ENCODE results near the gene PSMC3IP. TPM values are rescaled to one million over a fixed set of nuclear protein-coding genes. Genes with fewer than 3 reads are reported as not detected.

Gene PSMC3IP
- total and polyA plus RNA-seq, 8 donors = 0.89 to 6.5 (median 4.2) TPM; not detected in 2

DNA sequence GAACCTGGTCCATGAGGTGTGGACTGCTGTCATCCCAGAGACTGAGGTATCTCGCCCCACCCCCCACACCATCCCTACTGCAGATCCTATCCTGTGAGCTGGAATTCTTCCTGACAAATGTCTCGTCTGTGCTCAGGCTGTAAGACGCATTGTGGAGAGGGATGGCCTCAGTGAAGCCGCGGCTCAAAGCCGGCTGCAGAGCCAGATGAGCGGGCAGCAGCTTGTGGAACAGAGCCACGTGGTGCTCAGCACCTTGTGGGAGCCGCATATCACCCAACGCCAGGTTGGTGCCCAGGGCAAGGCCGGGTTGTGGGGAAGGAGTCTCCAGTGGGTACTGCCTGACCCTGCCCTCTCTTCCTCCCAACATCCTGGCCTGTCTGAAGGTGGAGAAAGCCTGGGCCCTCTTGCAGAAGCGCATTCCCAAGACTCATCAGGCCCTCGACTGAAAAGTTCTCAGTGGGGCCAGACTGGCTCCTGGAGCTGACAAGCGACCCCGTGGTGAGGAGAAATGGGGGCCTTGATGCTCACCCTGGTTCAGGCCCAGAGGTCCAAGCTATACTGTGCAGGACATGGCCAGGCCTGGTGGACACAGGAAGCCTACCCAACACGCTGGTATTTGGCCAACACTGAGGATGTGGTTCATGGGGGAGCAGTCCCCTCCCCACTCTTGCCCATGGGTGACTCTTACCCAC is 11.9 kb downstream of the PSMC3IP start:
- H3K4me3 ChIP-seq = peak overlapping the region in 1 of 4 donors; percentile 91
- 87 to 93% (median 90%) methylated on average over 12 to 16 of the region's 16 CpGs for WGBS, 5 donors
- no peak for DNase-seq
- H3K4me1 ChIP-seq = peaks cover 55 to 83% (median 81%) of the 10 kb centered on the region in 4 donors
- H3K9me3 ChIP-seq = no peaks in the 10 kb centered on the region
- peak overlapping the region; percentile 89 to 99 (median 97) for H3K27ac ChIP-seq
- no peaks in the 10 kb centered on the region for H3K27me3 ChIP-seq
- peaks cover 44 to 53% (median 47%) of the 10 kb centered on the region in 4 donors for H3K36me3 ChIP-seq
- TF ChIP-seq POLR2A (IDR thresholded peaks at IDR 0.05) = no peak
- TF ChIP-seq EP300 (IDR thresholded peaks at IDR 0.05) = no peak
- no peak for TF ChIP-seq POLR2AphosphoS5 (IDR thresholded peaks at IDR 0.05)
- TF ChIP-seq, protein P1, sequence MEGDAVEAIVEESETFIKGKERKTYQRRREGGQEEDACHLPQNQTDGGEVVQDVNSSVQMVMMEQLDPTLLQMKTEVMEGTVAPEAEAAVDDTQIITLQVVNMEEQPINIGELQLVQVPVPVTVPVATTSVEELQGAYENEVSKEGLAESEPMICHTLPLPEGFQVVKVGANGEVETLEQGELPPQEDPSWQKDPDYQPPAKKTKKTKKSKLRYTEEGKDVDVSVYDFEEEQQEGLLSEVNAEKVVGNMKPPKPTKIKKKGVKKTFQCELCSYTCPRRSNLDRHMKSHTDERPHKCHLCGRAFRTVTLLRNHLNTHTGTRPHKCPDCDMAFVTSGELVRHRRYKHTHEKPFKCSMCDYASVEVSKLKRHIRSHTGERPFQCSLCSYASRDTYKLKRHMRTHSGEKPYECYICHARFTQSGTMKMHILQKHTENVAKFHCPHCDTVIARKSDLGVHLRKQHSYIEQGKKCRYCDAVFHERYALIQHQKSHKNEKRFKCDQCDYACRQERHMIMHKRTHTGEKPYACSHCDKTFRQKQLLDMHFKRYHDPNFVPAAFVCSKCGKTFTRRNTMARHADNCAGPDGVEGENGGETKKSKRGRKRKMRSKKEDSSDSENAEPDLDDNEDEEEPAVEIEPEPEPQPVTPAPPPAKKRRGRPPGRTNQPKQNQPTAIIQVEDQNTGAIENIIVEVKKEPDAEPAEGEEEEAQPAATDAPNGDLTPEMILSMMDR (IDR thresholded peaks at IDR 0.05) = no peak
- intact Hi-C loops (cut with DNase I; ENCODE audit: low total_unique reads) = no loop called here

DNA sequence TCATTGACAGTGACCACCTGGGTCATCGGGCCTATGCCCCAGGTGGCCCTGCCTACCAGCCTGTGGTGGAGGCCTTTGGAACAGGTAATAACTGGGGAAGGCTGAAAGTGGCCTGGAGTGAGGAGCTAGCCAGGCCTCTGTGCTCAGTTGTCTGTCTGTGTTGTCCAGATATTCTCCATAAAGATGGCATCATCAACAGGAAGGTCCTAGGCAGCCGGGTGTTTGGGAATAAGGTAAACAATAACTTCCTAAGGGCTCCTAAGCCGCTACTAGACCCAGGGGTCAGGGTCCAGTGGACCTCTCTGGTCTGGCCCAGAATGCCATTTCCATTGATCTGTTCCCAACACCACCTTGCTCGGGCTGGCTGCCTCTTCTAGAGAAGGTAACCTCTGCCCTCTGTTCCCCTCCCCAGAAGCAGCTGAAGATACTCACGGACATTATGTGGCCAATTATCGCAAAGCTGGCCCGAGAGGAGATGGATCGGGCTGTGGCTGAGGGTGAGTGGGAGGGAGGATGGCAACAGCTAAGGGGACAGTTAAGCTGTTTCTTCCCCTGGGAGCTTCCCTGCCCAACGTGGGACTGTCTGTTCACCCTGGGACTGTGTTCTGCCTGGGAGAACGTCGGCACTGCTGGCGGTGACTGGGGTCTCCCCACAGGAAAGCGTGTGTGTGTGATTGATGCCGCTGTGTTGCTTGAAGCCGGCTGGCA is 12.6 kb downstream of the PSMC3IP start:
- 86 to 91% (median 88%) methylated on average over 14 to 15 of the region's 15 CpGs for WGBS, 5 donors
- no peaks in the 10 kb centered on the region for H3K27me3 ChIP-seq
- H3K9me3 ChIP-seq = no peaks in the 10 kb centered on the region
- TF ChIP-seq EP300 (IDR thresholded peaks at IDR 0.05) (no peak), POLR2AphosphoS5 (IDR thresholded peaks at IDR 0.05) (no peak), POLR2A (IDR thresholded peaks at IDR 0.05) (no peak)
- TF ChIP-seq, protein P1 (IDR thresholded peaks at IDR 0.05) = no peak
- DNase-seq = no peak
- H3K27ac ChIP-seq = peak overlapping the region; percentile 47 to 97 (median 91)
- no peak overlapping the region for H3K4me3 ChIP-seq
- intact Hi-C loops (cut with DNase I; ENCODE audit: low total_unique reads) = no loop called here
- peaks cover 39 to 46% (median 40%) of the 10 kb centered on the region in 4 donors for H3K36me3 ChIP-seq
- peaks cover 55 to 80% (median 75%) of the 10 kb centered on the region in 4 donors for H3K4me1 ChIP-seq

DNA sequence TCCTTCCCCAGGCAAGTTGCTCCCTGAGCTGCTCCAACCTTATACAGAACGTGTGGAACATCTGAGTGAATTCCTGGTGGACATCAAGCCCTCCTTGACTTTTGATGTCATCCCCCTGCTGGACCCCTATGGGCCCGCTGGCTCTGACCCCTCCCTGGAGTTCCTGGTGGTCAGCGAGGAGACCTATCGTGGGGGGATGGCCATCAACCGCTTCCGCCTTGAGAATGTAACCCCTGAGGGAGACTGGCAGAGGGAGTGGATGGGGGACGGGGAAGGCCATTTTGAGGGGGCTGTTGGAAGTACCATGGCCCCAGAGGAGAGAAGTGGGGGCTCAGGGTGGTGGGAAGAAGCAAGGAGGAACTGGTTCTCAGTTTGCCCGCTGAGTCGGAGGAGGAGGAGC is 13.6 kb downstream of the PSMC3IP start:
- intact Hi-C loops (cut with DNase I; ENCODE audit: low total_unique reads) = no loop called here
- Histone ChIP-seq H3K36me3 (peaks cover 29 to 36% (median 30%) of the 10 kb centered on the region in 4 donors), H3K4me3 (peak overlapping the region in 3 of 4 donors; percentile 77 to 97 (median 96)), H3K4me1 (peaks cover 49 to 70% (median 69%) of the 10 kb centered on the region in 4 donors), H3K9me3 (no peaks in the 10 kb centered on the region), H3K27me3 (no peaks in the 10 kb centered on the region), H3K27ac (peak overlapping the region; percentile 47 to 95 (median 91))
- DNase-seq = no peak
- 81 to 85% (median 82%) methylated on average over 9 of the region's 9 CpGs for WGBS, 5 donors
- TF ChIP-seq POLR2AphosphoS5 (IDR thresholded peaks at IDR 0.05) (no peak), EP300 (IDR thresholded peaks at IDR 0.05) (no peak), POLR2A (IDR thresholded peaks at IDR 0.05) (no peak)
- TF ChIP-seq, protein P1 (IDR thresholded peaks at IDR 0.05) = no peak

DNA sequence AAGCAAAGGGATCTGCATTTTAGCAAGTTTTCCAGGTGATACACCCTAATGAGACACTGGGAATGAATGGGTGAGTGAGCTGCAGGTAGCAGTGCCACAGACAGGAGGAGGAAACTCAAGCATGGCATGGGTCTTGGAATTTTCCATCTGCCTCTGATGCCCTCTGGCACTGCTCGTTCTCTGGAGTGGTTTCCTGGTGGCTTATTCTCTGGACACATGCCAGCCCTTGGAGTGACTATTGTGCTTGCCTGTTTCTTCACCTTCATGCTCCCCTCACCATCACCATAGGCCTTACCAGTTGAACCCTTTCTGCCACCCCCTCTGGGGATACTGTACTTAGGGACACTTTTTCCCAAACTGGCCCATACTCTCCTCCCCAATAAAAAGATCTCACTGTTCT is 14.0 kb downstream of the PSMC3IP start:
- 0 to 20% (median 10%) methylated on average over 1 of the region's 1 CpG for WGBS, 5 donors
- Histone ChIP-seq H3K4me3 (peak overlapping the region; percentile 77 to 97 (median 93)), H3K9me3 (no peaks in the 10 kb centered on the region), H3K4me1 (peaks cover 45 to 66% (median 65%) of the 10 kb centered on the region in 4 donors), H3K27me3 (no peaks in the 10 kb centered on the region), H3K36me3 (peaks cover 25 to 32% (median 26%) of the 10 kb centered on the region in 4 donors), H3K27ac (peak overlapping the region; percentile 91 to 95 (median 94))
- intact Hi-C loops (cut with DNase I; ENCODE audit: low total_unique reads) = no loop called here
- peak in 1 of 2 donors; percentile 80 for DNase-seq
- TF ChIP-seq EP300 (IDR thresholded peaks at IDR 0.05) (no peak), POLR2AphosphoS5 (IDR thresholded peaks at IDR 0.05) (peak in 1 of 3 donors; percentile 22)
- TF ChIP-seq, protein P1 (IDR thresholded peaks at IDR 0.05) = peak in 1 of 7 experiments; percentile 39
